HG02840 (cell line): ENCODE results near the gene TNXB.

ENCODE experiments used
- ATAC-seq: cut with Tn5 transposase; IDR thresholded peaks from one replicate; pipeline ENCODE4 v1.9.1; 2021; ENCODE audit warnings: mild to moderate bottlenecking, moderate library complexity, moderate number of reproducible peaks; ENCODE audit not compliant: unreplicated experiment, low FRiP score

TNXB gene, protein sequence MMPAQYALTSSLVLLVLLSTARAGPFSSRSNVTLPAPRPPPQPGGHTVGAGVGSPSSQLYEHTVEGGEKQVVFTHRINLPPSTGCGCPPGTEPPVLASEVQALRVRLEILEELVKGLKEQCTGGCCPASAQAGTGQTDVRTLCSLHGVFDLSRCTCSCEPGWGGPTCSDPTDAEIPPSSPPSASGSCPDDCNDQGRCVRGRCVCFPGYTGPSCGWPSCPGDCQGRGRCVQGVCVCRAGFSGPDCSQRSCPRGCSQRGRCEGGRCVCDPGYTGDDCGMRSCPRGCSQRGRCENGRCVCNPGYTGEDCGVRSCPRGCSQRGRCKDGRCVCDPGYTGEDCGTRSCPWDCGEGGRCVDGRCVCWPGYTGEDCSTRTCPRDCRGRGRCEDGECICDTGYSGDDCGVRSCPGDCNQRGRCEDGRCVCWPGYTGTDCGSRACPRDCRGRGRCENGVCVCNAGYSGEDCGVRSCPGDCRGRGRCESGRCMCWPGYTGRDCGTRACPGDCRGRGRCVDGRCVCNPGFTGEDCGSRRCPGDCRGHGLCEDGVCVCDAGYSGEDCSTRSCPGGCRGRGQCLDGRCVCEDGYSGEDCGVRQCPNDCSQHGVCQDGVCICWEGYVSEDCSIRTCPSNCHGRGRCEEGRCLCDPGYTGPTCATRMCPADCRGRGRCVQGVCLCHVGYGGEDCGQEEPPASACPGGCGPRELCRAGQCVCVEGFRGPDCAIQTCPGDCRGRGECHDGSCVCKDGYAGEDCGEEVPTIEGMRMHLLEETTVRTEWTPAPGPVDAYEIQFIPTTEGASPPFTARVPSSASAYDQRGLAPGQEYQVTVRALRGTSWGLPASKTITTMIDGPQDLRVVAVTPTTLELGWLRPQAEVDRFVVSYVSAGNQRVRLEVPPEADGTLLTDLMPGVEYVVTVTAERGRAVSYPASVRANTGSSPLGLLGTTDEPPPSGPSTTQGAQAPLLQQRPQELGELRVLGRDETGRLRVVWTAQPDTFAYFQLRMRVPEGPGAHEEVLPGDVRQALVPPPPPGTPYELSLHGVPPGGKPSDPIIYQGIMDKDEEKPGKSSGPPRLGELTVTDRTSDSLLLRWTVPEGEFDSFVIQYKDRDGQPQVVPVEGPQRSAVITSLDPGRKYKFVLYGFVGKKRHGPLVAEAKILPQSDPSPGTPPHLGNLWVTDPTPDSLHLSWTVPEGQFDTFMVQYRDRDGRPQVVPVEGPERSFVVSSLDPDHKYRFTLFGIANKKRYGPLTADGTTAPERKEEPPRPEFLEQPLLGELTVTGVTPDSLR (N-terminal part only)

DNA sequence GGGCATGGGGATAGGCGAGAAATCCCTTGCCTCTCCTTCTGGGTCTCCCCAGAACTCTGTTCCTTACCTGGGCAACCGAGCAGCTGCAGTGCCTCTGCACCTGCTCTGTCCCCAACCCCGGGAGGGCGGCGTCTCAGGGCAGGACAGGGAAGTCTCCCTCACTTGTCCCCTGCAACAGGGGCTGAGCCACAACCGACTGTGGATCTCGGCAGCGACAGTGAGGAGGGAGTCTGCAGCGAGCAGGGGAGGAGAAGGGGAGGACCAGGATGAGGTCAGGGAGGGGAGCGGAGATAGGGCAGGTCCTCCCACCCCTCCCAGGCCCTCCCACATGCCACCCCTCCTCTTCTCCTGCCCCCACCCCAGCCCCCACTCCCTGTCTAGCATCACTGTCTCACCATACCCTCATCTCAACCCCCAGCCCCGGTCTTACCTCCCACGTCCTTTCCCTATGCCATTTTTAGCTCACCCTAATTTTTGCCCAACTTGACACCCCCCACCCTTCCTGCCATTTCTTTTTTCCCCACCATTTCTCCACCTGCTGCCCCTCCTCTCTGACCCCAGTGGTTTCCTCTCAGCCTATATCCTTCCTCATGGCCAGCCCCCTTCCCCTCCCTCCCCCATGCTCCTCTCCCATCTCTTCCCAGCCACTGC, at the start of gene TNXB:
Gene TNXB (minus strand): TSS at position 225 of the 651 bp plus-strand sequence. CDS start 11,140 bp downstream, outside the sequence.
- no peak for ATAC-seq

DNA sequence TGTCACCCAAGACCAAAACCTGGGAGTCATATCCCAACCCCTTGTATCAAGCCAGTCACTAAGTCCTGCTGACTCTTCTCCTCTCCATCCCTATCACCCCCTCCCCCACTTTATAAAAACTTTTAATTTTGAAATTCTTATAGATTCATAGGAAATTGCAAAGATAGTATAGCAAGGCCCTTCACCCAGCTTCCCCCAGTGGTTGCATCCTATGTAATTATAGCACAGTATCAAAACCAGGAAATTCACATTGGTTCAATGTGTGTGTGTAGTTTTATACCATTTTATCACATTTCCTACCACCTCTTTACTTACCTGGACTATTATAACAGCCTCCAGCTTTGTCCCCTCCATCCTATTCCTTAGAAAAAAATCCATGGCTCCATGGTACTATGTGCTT, 48.9 kb upstream of the TNXB start:
- no peak for ATAC-seq

DNA sequence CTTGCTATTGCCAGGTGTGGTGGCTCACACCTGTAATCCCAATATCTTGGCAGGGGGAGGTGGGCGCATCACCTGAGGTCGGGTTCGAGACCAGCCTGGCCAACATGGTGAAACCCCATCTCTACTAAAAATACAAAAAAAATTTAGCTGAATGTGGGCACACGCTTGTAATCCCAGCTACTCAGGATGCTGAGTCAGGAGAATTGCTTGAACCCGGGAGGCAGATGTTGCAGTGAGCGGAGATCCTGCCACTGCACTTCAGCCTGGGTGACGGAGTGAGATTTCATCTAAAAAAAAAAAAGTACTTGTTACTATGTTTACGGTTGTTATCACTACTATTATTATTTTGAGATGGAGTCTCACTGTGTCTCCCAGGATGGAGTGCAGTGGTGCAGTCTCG, 47.8 kb upstream of the TNXB start:
- no peak for ATAC-seq

DNA sequence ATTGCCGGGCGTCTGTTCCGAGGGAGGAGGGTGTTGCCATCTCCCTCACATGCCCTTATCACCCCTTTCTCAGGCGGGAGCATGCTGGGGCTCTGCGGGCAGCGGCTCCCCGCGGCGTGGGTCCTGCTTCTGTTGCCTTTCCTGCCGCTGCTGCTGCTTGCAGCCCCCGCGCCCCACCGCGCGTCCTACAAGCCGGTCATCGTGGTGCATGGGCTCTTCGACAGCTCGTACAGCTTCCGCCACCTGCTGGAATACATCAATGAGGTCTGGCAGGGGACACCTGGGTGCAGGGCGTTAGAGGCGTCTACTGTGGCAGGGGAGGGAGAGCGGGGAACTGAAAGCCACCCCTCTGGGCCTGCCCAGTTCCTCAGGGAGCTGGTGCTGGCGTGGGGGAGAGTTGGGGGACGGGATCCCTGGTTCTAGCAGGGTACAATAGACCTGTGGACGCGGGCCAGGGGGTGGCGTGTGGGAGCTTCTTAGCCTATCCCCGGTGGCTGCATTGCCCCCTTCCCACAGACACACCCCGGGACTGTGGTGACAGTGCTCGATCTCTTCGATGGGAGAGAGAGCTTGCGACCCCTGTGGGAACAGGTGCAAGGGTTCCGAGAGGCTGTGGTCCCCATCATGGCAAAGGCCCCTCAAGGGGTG, 45.5 kb upstream of the TNXB start:
- ATAC-seq, result no peak

DNA sequence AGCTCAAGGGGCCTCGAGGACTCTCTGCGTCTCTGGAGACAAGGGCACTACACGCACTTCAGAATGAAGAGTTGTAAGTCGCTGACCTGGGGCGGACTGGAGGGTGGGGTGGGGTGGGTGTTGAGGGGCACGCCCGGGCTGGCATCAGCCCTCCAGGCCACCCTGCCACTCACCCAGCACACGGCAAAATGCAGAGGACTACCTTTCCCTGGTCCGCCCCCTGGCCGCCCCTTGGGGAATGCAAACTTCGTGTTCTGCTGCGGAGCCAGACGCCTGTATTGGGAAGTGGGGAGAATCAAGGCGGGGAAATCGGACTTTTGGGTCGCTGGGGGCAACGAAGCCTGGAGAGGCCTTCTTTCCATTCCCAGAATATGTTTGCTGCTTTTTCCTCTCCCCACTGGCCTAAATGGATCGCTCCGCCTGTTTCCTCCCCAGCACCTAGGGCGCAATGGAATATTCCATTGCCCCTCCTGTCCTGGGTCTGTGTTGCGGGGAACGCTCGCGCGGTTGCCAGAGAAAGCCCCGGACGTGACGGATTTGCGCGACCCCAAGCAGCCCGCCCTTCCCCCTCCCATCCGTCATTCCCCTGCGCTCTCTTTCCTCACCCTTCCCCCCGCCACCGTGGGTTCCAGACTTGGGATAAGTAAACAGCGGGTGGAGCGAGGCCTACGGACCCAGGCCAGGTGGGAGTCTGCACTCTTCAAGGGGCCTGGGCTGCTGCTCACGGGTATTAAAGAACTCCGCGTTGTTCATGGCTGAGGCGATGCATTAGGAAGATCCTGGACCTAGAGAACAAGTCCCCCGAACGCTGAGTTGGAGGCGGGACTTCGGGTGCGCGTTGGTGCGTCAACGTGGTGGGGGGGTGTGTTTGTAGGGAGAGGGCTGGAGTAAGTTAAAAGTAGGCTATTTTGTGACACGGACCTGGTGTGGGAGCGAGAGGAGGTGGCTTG, 44.7 kb upstream of the TNXB start, which contains the start of gene PPT2:
Gene PPT2 (plus strand): TSS at position 578 of the 950 bp plus-strand sequence. CDS start 454 bp downstream, outside the sequence.
- ATAC-seq, result no peak

DNA sequence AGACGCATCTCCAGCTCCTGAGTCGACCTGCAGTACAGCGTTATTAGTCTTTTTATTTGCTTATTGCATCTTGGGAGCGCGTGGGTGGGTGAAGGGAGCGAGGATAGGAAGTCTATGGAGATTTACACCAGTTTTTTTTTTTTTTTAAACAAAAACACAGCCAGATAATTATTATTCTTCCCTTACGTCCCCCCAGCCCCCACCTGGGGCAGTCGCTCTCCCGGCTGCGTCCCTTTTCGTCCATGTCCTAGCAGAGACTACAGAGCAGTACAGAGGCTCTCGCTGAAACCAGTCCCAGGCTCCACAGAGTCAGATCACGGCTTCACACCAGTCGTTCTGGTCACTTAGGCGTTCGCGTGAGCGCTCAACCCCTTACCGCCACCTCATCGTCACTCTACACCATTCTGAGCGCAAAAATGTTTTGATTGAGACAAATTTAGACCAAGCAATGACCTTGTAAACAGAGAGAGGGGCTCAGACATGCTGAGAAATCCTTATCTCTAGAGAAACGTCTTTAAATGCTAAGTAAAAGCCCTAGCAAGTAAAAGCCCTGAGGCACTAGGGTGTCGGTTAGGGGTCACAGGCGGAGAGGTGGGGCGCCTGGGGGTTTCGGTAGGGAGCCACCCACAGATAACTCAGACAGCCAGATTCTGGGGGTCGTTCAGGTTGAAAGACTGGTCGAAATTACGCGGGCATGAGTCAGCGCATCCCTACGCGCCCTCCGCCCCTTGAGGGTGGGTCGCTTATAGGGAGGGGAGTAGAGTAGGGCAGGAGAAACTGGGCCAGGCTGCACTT, 43.8 kb upstream of the TNXB start:
- ATAC-seq, result no peak

DNA sequence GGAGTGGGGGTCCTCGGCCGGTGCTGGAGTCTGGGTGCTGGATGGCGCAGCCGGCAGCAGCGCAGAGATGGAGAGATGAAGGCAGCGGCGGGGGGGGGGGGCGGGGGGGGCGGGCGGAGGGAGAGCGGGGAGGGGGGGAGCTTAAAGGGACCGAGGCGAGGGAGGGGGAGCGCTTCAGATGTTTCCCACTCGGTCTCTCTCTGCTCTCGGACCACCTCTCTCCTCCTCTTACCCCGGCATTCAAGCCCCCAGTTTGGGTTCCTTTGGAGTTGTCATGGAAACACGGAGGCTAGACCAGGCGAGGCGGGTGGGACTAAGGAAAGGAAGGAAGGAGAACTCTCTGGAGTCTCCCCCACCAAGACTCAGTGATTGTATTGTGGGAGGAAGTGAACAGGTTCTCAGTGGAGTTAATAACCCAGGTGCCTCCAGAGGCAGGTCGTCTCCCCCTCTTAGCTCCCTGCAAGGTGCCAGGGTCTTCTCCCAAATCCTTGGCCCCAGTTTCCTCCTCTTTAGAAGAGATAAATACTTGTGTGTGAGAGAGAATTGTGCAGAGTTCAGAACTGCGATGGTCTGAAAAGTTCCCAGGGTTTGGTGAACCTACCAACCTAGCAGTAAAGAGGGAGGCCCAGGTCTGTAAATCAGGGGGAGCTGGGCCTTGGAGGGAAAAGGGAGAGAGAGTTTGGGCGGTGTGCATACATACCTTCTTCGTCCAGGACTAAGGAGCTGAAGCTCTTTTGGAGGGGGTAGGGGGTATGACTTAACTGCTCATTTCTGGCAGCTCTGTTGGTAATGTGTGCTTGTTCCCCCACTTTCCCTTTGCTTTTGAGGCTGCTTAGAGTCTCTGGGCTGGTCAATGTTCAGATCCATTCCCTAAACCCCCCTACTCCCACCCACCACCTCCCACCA, 43.0 kb upstream of the TNXB start, which contains the start of gene PRRT1:
Gene PRRT1 (minus strand): TSS at position 77 of the 906 bp plus-strand sequence. CDS start 112 bp downstream, outside the sequence.
- ATAC-seq, result no peak

DNA sequence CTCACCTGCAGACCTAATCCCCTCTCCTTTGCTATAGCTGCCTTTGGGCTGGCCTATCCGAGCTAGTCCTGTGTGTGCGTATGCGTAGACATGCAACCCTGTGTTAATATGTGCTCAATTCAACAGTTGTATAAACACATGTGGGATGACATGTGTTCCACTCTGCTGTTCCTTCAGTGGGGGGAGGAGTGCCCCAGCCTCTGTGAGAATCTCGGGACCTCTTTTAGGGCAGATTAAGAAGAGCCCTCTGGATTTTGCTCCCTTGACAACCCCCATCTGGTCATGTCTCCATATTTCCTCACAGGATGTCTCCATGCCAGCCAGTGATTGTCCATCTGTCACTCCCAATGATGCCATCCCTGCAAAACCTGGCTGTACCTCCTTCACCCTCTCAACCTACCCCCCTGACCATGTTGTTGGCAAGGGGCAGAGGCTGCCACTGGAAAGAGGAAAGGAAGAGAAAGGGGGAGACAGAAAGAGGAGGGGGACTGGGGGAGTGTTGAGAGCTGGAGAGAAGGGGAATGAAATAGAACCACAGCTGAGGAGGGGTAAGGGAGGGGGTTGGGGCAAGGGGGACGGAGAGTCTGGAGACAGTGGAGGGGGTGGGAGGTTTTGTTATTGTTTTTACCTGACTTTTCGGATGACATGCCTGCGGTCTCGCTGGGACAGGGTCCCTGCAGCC, 42.2 kb upstream of the TNXB start:
- ATAC-seq, result no peak

DNA sequence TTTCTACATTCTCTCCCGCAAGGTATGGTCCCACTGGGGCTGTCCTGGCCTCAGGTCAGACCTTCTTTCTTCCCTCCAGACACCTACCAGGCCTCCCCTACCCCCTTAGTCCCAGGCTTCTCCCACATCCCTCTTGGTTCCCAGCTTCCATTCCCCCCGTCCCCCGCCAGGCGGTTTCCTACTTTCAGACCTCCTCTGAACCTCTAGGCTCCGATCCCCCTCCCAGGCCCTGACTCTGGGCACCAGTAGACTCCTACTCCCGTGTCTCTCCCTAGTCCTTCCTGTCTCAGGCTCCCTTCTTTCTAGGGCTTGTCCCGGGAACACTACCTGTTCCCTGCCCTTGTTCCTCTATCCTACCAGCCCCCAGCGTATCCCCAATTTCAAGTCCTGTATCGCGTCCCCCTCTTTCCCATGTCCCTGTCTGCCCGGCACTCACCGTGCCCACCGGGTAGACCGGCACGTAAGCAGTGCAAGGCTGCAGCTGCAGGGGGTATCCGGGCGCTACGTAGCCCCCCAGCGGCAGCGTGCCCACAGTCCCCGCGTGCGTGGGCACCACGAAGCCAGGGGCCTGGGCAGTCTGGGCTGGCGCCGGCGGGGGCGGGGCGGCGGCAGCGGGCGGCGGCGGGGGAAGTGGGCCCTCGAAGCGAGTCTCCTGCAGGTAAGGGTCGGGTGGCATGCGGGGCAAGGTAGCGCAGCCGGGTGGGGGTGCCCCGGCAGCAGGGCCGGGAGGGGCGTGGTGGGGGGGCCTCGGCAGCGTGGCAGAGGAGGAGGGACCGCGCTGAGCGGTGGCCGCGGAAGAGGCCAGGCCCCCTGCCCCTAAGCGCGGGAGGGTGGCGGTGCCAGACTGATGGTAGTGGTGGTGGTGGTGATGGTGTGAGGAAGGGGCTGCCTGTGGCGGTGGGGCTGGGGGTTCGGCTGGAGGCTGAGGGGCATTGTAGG, 41.1 kb upstream of the TNXB start:
- ATAC-seq, result no peak

DNA sequence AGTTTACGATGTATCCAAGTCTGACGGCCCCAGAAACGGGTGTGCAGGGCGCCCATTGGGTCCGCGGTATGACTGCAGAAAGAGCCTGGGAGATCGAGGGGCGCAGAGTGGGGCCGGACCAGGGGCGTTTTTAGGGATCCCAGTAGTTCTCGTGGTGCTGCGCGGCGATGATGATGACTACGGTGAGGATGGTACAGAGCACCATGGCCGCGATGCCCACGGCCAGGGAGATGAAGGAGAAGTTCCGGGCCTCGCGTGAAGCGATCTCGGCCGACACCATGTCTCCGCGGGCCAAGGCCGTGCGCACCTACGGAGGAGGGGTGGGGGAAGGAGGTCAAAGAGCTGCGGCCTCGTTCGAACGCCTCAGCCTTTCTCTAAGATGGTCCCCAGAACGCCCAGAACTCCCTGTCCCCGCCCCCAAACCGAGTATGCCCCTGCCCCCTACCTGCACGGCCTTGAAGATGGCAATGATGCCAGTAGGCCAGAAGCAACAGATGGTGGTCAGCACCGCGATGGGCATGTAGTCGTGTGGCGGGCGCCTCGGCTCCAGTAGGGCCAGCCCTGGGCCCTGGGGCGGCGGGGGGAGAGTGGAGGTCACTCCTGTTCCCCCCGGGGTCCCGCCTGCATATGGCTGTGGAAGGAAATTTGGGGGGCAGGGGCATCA, 40.1 kb upstream of the TNXB start:
- ATAC-seq, result no peak

DNA sequence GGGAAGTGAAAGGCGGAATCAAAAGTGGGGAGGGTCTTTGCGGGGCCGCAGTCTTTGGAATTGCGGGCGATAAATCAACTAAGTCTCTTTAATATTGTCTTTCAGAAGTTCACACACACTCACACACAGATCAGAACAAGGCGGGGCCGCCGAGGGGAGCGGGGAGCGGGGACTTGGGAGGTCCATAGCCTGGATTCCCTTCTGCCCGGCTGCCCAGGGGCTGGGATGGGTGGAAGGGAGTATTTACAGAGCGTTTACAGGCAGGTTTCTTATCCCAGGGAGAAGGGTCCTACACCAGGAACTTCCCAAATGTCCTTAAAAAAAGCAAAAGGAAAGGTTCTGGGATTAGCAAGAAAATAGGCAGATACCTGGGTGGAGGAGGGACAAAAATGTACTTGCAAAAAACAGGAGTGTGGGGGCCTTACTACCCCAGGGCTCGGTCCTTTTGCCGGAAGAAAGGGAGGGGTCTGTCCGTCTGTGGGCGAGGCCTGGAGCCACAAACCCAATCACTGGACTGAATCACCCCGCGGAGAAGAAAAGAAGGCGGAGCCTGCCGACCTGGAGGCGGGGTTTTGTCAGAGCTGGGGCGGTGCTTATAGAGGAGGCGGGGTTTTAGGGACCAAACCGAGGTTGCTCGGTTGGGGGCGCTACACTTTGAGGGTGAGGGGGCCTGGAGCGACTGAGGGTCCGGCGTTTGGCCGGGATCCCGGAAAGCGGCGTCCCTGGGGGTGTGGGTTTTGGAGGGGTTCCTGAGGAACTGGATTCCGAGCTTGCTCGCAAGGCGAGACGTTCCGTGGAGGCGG, 39.4 kb upstream of the TNXB start:
- no peak for ATAC-seq

DNA sequence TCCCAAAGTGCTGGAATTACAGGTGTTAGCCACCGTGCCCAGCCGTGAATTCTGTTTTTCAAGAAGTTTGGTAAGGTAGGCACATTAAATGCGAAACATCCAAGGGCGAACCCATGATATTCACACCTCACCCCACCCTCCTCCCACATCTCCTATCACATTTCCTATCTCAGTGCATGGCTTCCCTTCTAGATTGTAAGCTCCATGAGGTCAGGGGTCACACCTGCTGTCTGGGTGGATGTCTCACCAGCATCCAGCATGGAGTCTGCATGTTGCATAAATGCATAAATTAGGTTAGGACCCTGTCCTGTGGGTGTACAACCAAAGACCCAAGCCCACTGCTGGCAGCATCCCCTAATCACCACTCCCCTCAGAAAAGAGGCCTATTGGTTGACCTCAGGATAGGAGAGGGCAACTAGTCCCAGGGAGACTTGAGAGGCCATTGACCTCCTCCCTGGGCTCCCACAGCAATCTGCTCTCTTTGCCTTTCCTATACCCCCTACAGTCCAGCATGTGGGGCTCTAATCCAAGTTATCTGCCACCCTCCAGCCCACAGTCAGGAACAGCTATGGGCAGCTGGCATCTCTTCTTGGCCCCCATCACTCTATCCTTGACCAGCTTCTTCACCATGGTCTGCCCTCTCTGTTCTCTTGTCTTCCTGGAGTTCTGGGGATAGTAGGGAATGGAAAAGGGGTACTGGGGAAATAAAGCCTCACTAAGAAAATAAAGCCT, 38.4 kb upstream of the TNXB start:
- no peak for ATAC-seq

DNA sequence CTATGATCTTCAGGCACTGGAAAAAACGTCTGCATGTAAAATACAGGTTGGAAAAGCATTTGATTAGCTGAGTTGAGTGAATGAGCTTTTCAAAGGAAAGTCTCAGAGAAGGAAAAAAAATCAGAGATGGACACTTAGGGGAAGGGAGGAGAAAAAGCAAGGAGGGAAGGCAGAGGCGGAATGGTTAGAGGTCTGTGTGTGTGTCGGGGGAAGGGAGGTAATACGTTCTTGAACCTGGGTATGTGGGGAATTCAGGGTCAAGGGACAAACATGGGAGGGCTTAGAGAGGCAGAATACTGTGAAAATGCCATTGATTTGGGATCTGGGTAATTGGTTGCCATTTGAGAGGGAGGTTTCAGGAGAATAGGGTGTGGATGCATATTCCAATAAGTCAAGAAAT, 37.5 kb upstream of the TNXB start:
- no peak for ATAC-seq
